PC-3 (cell line): ENCODE data around the gene ELF4.

Experiments
- EZH2 ChIP-seq: fragments of 300-600 bp; sonication (generic); IDR thresholded peaks from one replicate; pipeline ENCODE4 v1.6.1; 2017; ENCODE audit warnings: antibody characterized with exemption, mild to moderate bottlenecking, low read length; ENCODE audit not compliant: unreplicated experiment
- EZH2phosphoT487 ChIP-seq: fragments of 300-600 bp; sonication (generic); IDR thresholded peaks from 2 replicates; pipeline ENCODE4 v1.6.1; 2018; ENCODE audit warnings: mild to moderate bottlenecking, antibody characterized with exemption, low read length, borderline replicate concordance
- TF ChIP-seq, protein P1 (sequence below): fragments of 300-600 bp; sonication (generic); conservative IDR thresholded peaks from 2 replicates; pipeline ENCODE4 v1.5.1; 2017; ENCODE audit warnings: antibody characterized with exemption, low read depth, mild to moderate bottlenecking, low read length

DNA sequence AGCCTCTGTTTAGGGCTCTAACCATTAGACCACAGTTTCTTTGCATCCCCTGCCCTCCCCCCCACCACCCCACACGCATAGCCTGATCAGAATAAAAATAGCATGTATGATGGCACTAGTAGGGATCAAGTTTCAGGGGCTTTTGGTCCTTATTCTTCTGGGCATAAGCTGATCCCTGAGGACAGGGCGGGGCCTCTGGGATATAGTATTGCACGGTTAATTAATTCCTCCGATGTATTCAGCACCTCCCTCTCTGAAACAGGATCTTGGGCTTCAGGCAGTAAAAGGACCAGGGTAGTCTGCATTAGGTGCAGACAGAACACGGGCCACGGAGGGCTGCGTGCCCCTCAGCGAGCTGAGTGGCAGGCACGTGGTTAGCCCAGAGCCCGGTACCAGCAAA lies 57.1 kb downstream of the ELF4 start:
- TF ChIP-seq, protein P1, sequence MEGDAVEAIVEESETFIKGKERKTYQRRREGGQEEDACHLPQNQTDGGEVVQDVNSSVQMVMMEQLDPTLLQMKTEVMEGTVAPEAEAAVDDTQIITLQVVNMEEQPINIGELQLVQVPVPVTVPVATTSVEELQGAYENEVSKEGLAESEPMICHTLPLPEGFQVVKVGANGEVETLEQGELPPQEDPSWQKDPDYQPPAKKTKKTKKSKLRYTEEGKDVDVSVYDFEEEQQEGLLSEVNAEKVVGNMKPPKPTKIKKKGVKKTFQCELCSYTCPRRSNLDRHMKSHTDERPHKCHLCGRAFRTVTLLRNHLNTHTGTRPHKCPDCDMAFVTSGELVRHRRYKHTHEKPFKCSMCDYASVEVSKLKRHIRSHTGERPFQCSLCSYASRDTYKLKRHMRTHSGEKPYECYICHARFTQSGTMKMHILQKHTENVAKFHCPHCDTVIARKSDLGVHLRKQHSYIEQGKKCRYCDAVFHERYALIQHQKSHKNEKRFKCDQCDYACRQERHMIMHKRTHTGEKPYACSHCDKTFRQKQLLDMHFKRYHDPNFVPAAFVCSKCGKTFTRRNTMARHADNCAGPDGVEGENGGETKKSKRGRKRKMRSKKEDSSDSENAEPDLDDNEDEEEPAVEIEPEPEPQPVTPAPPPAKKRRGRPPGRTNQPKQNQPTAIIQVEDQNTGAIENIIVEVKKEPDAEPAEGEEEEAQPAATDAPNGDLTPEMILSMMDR: no peak
- no peak for TF ChIP-seq EZH2
- no peak for TF ChIP-seq EZH2phosphoT487
